ENCODE results near the gene SNAPC4. TPM values are rescaled to one million over a fixed set of nuclear protein-coding genes. Genes with fewer than 3 reads are reported as not detected.

Gene SNAPC4
- polyA plus RNA-seq, 1 of the 3 experiments (the other 2 are of a cell fraction): 9.2 TPM

DNA sequence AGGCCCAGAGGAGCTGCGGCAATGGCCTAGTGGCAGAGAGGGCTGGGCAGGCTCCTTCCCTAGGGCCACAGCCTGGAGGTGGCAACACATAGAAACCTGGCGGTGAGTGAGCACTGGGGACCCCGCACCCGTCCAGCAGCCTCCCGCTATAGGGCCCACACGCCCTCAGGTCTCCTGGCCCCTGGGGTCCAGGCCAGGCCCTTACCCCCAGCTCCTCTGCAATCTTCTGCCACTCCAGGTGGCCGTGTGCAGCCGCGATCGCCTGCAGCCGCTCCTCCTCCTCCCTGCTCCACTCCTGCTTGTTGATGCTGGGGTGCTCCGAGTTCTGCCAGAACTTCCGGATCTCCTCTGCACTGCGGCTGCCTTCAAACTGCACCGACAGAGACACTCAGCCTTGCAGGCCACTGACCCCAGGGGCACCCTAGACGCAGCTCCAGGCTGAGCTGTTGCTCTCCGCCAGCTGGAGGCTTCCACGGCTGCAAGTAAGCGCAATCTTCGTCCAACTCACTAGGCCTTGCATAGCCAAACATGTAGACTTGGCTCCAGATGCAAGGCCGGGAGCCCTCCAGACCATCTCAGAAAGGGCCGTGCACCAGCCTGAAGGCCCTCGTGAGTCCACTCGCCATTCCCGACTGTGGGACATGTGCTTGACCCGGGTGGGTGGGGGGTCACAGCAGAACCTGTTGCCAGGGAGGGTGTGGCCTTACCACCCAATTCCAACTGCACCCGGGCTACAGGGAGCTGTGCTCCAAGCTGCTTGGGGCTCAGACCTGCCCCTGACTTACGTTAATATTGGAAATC lies 8.0 kb downstream of the SNAPC4 start:
- Histone ChIP-seq H3K4me3 (ENCODE audit: low read depth in 2 of 2, low read length in 1 of 2) (no peak overlapping the region), H3K36me3 (replicated peaks in 1 of 2; ENCODE audit: control insufficient read depth in 1 of 2, insufficient read depth in 2 of 2, low read length in 1 of 2) (peaks cover 36 to 83% of the 10 kb centered on the region in 2 experiments), H3K9me3 (no peaks in the 10 kb centered on the region), H3K4me2 (no peak overlapping the region), H3K9me2 (no peaks in the 10 kb centered on the region), H3K27me3 (ENCODE audit: insufficient read depth) (no peaks in the 10 kb centered on the region), H3K9ac (no peak overlapping the region), H3F3A (replicated peaks; ENCODE audit: insufficient read depth) (peaks cover 5% of the 10 kb centered on the region), H4K20me1 (ENCODE audit: insufficient read depth) (no peaks in the 10 kb centered on the region), H3K27ac (ENCODE audit: low read depth in 2 of 2, low read length in 1 of 2) (no peak overlapping the region), H3K79me2 (ENCODE audit: insufficient read depth) (peaks cover 15% of the 10 kb centered on the region; the same call in 1 of the 2 replicates), H3K4me1 (ENCODE audit: control insufficient read depth in 1 of 2, insufficient read depth in 2 of 2, low read depth in 1 of 2, low read length in 1 of 2) (no peaks in the 10 kb centered on the region), H2AFZ (ENCODE audit: low read depth) (no peak overlapping the region)
- DNase-seq: no peak
- ChIA-PET POLR2A (interaction anchor here (1.2 kb wide), 1 partner anchor 18 kb away, joined by 3 read pairs; no protein-coding TSS in a partner anchor), CTCF (interaction anchor here (0.8 to 3.1 kb wide), 10 partner anchors 9 to 240 kb away, joined by 3 to 11 read pairs (median 4); partner anchors contain the start of genes DNLZ and SNAPC4)
- TF ChIP-seq EP300 (IDR thresholded peaks at IDR 0.05; ENCODE audit: borderline replicate concordance in 1 of 2, low read depth in 1 of 2, low read length in 1 of 2): no peak
- TF ChIP-seq, protein P1, sequence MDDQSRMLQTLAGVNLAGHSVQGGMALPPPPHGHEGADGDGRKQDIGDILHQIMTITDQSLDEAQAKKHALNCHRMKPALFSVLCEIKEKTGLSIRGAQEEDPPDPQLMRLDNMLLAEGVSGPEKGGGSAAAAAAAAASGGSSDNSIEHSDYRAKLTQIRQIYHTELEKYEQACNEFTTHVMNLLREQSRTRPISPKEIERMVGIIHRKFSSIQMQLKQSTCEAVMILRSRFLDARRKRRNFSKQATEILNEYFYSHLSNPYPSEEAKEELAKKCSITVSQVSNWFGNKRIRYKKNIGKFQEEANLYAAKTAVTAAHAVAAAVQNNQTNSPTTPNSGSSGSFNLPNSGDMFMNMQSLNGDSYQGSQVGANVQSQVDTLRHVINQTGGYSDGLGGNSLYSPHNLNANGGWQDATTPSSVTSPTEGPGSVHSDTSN (IDR thresholded peaks at IDR 0.05): no peak
- TF ChIP-seq GATA2 (CRISPR knock-in tag; IDR thresholded peaks at IDR 0.05): no peak
- TF ChIP-seq MEF2A (IDR thresholded peaks at IDR 0.05; ENCODE audit: borderline replicate concordance, low read depth): no peak
- no peak for TF ChIP-seq TAF1 (IDR thresholded peaks at IDR 0.05; ENCODE audit: borderline replicate concordance, low read depth, low read length)
- no peak for TF ChIP-seq USF1 (IDR thresholded peaks at IDR 0.05; ENCODE audit: borderline replicate concordance, low read depth)
- TF ChIP-seq RAD21 (IDR thresholded peaks at IDR 0.05; ENCODE audit: low read length): no peak
- no peak for TF ChIP-seq GABPA (IDR thresholded peaks at IDR 0.05; ENCODE audit: low read depth)
- no peak for TF ChIP-seq NFIC (IDR thresholded peaks at IDR 0.05; ENCODE audit: borderline replicate concordance)
- TF ChIP-seq EZH2phosphoT487 (IDR thresholded peaks at IDR 0.05; ENCODE audit: borderline replicate concordance, low read depth): no peak
- TF ChIP-seq ELF1 (IDR thresholded peaks at IDR 0.05): no peak
- TF ChIP-seq RXRA (IDR thresholded peaks at IDR 0.05; ENCODE audit: borderline replicate concordance, low read depth): no peak
- TF ChIP-seq POLR2AphosphoS5 (IDR thresholded peaks at IDR 0.05; ENCODE audit: low read depth, low read length): no peak
- no peak for TF ChIP-seq CTCF (IDR thresholded peaks at IDR 0.05)
- TF ChIP-seq MXI1 (IDR thresholded peaks at IDR 0.05; ENCODE audit: low read depth, low read length): no peak
- TF ChIP-seq ZBTB33 (IDR thresholded peaks at IDR 0.05; ENCODE audit: borderline replicate concordance, low read depth): no peak
- TF ChIP-seq CHD2 (IDR thresholded peaks at IDR 0.05; ENCODE audit: low read length, partially characterized antibody): no peak
- TF ChIP-seq SIN3A (IDR thresholded peaks at IDR 0.05; ENCODE audit: borderline replicate concordance, low read depth, low read length): no peak
- WGBS (ENCODE audit: low lambda C conversion rate): 95% methylated on average over 24 of the region's 28 CpGs
